Measurements from ENCODE around the gene FAM209A. TPM values are rescaled to one million over a fixed set of nuclear protein-coding genes. Genes with fewer than 3 reads are reported as not detected.
"Not testable (repeated sequence)": the region's sequence is repeated elsewhere in the genome, so short reads cannot be mapped to it uniquely, and the experiment has no call there.

Gene FAM209A
- total RNA-seq (0.14 TPM), polyA plus RNA-seq (0.62 TPM)
- long read RNA-seq, donor 1 = 0 reads
- long read RNA-seq, donor 2 = 0 reads
- long read RNA-seq, donor 3 = 0 reads
- long read RNA-seq, donor 4 = 0 reads
- long read RNA-seq, donor 5 = 0 reads
- long read RNA-seq, donor 6 = 0 reads
- long read RNA-seq, donor 7 = 0 reads
- long read RNA-seq, donor 8 = 0 reads
- long read RNA-seq, donor 9 = 0 reads
- long read RNA-seq, donor 10 = 0 reads

GRCh38 chr20:56524444-56524843 lies at the start of gene FAM209A:
FAM209A (plus strand) TSS chr20:56524744; CDS start chr20:56524809, 65 bp downstream.
- peaks cover 10 to 14% of the 10 kb centered on the region in 2 donors for H3K36me3 ChIP-seq (ENCODE audit: control insufficient read depth in 2 of 2, insufficient read depth in 2 of 2, low read length in 1 of 2)
- peaks cover 8 to 13% of the 10 kb centered on the region in 2 donors for H3K9me3 ChIP-seq (ENCODE audit: control insufficient read depth in 2 of 2, insufficient read depth in 1 of 2, low read length in 1 of 2)
- not testable (repeated sequence) for H3K4me3 ChIP-seq (ENCODE audit: low read length in 2 of 2); DNase-seq (ENCODE audit: low read depth in 6 of 9, low spot score in 9 of 9); H3K27me3 ChIP-seq (ENCODE audit: control insufficient read depth in 2 of 2, insufficient read depth in 1 of 2, low read length in 1 of 2); H3K4me1 ChIP-seq (ENCODE audit: control insufficient read depth in 2 of 2, insufficient read depth in 2 of 2, low read length in 2 of 2); H3K27ac ChIP-seq (ENCODE audit: low read depth in 1 of 2, low read length in 1 of 2)
- WGBS = 95% methylated on average over 7 of the region's 7 CpGs

- Histone ChIP-seq H3K9me3 (ENCODE audit: control insufficient read depth in 2 of 2, insufficient read depth in 1 of 2, low read length in 1 of 2) (no peaks in the 10 kb centered on the region), H3K4me3 (ENCODE audit: low read length in 2 of 2) (no peak overlapping the region), H3K4me1 (ENCODE audit: control insufficient read depth in 2 of 2, insufficient read depth in 2 of 2, low read length in 2 of 2) (peaks cover 0 to 4% of the 10 kb centered on the region in 2 donors), H3K27me3 (ENCODE audit: control insufficient read depth in 2 of 2, insufficient read depth in 1 of 2, low read length in 1 of 2) (no peaks in the 10 kb centered on the region), H3K27ac (ENCODE audit: low read depth in 1 of 2, low read length in 1 of 2) (peak overlapping the region in 1 of 2 donors; percentile 58), H3K36me3 (ENCODE audit: control insufficient read depth in 2 of 2, insufficient read depth in 2 of 2, low read length in 1 of 2) (peaks cover 37 to 70% of the 10 kb centered on the region in 2 donors)
- DNase-seq (ENCODE audit: low read depth in 6 of 9, low spot score in 9 of 9) = peak in 3 of 9 donors; percentile 8 to 47 (median 28)
- 13% methylated on average over 7 of the region's 7 CpGs for whole genome bisulfite sequencing
Measured at GRCh38 chr20:56483970-56484369, 40.6 kb upstream of the FAM209A start.

- 95% methylated on average over 11 of the region's 11 CpGs for WGBS
- H3K36me3 ChIP-seq (ENCODE audit: control insufficient read depth in 2 of 2, insufficient read depth in 2 of 2, low read length in 1 of 2) = peaks cover 36 to 69% of the 10 kb centered on the region in 2 donors
- peaks cover 0 to 4% of the 10 kb centered on the region in 2 donors for H3K4me1 ChIP-seq (ENCODE audit: control insufficient read depth in 2 of 2, insufficient read depth in 2 of 2, low read length in 2 of 2)
- H3K9me3 ChIP-seq (ENCODE audit: control insufficient read depth in 2 of 2, insufficient read depth in 1 of 2, low read length in 1 of 2) = no peaks in the 10 kb centered on the region
- no peaks in the 10 kb centered on the region for H3K27me3 ChIP-seq (ENCODE audit: control insufficient read depth in 2 of 2, insufficient read depth in 1 of 2, low read length in 1 of 2)
- no peak overlapping the region for H3K27ac ChIP-seq (ENCODE audit: low read depth in 1 of 2, low read length in 1 of 2)
- DNase-seq (ENCODE audit: low read depth in 6 of 9, low spot score in 9 of 9) = no peak
- no peak overlapping the region for H3K4me3 ChIP-seq (ENCODE audit: low read length in 2 of 2)
Measured at GRCh38 chr20:56487216-56487615, 37.3 kb upstream of the FAM209A start.

- H3K27ac ChIP-seq (ENCODE audit: low read depth in 1 of 2, low read length in 1 of 2) = no peak overlapping the region
- DNase-seq (ENCODE audit: low read depth in 6 of 9, low spot score in 9 of 9) = no peak
Measured at GRCh38 chr20:56488566-56488965, 36.0 kb upstream of the FAM209A start.

GRCh38 chr20:56501116-56501515 lies 23.4 kb upstream of the FAM209A start:
- no peak overlapping the region for H3K27ac ChIP-seq (ENCODE audit: low read depth in 1 of 2, low read length in 1 of 2)
- H3K4me3 ChIP-seq (ENCODE audit: low read length in 2 of 2) = no peak overlapping the region
- H3K27me3 ChIP-seq (ENCODE audit: control insufficient read depth in 2 of 2, insufficient read depth in 1 of 2, low read length in 1 of 2) = no peaks in the 10 kb centered on the region
- 100% methylated on average over 1 of the region's 1 CpG for WGBS
- peaks cover 0 to 9% of the 10 kb centered on the region in 2 donors for H3K4me1 ChIP-seq (ENCODE audit: control insufficient read depth in 2 of 2, insufficient read depth in 2 of 2, low read length in 2 of 2)
- no peaks in the 10 kb centered on the region for H3K9me3 ChIP-seq (ENCODE audit: control insufficient read depth in 2 of 2, insufficient read depth in 1 of 2, low read length in 1 of 2)
- H3K36me3 ChIP-seq (ENCODE audit: control insufficient read depth in 2 of 2, insufficient read depth in 2 of 2, low read length in 1 of 2) = peaks cover 11 to 12% of the 10 kb centered on the region in 2 donors
- DNase-seq (ENCODE audit: low read depth in 6 of 9, low spot score in 9 of 9) = no peak

More at GRCh38 chr20:56488566-56488965, 36.0 kb upstream of the FAM209A start:
- no peaks in the 10 kb centered on the region for H3K27me3 ChIP-seq (ENCODE audit: control insufficient read depth in 2 of 2, insufficient read depth in 1 of 2, low read length in 1 of 2)
- H3K4me1 ChIP-seq (ENCODE audit: control insufficient read depth in 2 of 2, insufficient read depth in 2 of 2, low read length in 2 of 2) = no peaks in the 10 kb centered on the region
- H3K9me3 ChIP-seq (ENCODE audit: control insufficient read depth in 2 of 2, insufficient read depth in 1 of 2, low read length in 1 of 2) = no peaks in the 10 kb centered on the region
- no peak overlapping the region for H3K4me3 ChIP-seq (ENCODE audit: low read length in 2 of 2)
- H3K36me3 ChIP-seq (ENCODE audit: control insufficient read depth in 2 of 2, insufficient read depth in 2 of 2, low read length in 1 of 2) = peaks cover 43 to 77% of the 10 kb centered on the region in 2 donors
- WGBS = over 99% methylated on average over 5 of the region's 5 CpGs

GRCh38 chr20:56503916-56504315 lies 20.6 kb upstream of the FAM209A start:
- Histone ChIP-seq H3K4me1 (ENCODE audit: control insufficient read depth in 2 of 2, insufficient read depth in 2 of 2, low read length in 2 of 2) (peaks cover 0 to 9% of the 10 kb centered on the region in 2 donors), H3K27ac (ENCODE audit: low read depth in 1 of 2, low read length in 1 of 2) (no peak overlapping the region), H3K27me3 (ENCODE audit: control insufficient read depth in 2 of 2, insufficient read depth in 1 of 2, low read length in 1 of 2) (no peaks in the 10 kb centered on the region), H3K36me3 (ENCODE audit: control insufficient read depth in 2 of 2, insufficient read depth in 2 of 2, low read length in 1 of 2) (peaks cover 8 to 15% of the 10 kb centered on the region in 2 donors), H3K9me3 (ENCODE audit: control insufficient read depth in 2 of 2, insufficient read depth in 1 of 2, low read length in 1 of 2) (no peaks in the 10 kb centered on the region), H3K4me3 (ENCODE audit: low read length in 2 of 2) (no peak overlapping the region)
- DNase-seq (ENCODE audit: low read depth in 6 of 9, low spot score in 9 of 9) = no peak
- WGBS = 97% methylated on average over 8 of the region's 8 CpGs

- Histone ChIP-seq H3K27me3 (ENCODE audit: control insufficient read depth in 2 of 2, insufficient read depth in 1 of 2, low read length in 1 of 2) (no peaks in the 10 kb centered on the region), H3K9me3 (ENCODE audit: control insufficient read depth in 2 of 2, insufficient read depth in 1 of 2, low read length in 1 of 2) (no peaks in the 10 kb centered on the region), H3K27ac (ENCODE audit: low read depth in 1 of 2, low read length in 1 of 2) (no peak overlapping the region), H3K4me3 (ENCODE audit: low read length in 2 of 2) (no peak overlapping the region), H3K4me1 (ENCODE audit: control insufficient read depth in 2 of 2, insufficient read depth in 2 of 2, low read length in 2 of 2) (peaks cover 0 to 9% of the 10 kb centered on the region in 2 donors), H3K36me3 (ENCODE audit: control insufficient read depth in 2 of 2, insufficient read depth in 2 of 2, low read length in 1 of 2) (peaks cover 8 to 15% of the 10 kb centered on the region in 2 donors)
- WGBS = 84% methylated on average over 9 of the region's 9 CpGs
- DNase-seq (ENCODE audit: low read depth in 6 of 9, low spot score in 9 of 9) = peak in 6 of 9 donors; percentile 6 to 45 (median 19)
Measured at GRCh38 chr20:56504373-56505005, 20.1 kb upstream of the FAM209A start.

- no peak overlapping the region for H3K27ac ChIP-seq (ENCODE audit: low read depth in 1 of 2, low read length in 1 of 2)
- 77% methylated on average over 3 of the region's 3 CpGs for WGBS
- H3K36me3 ChIP-seq (ENCODE audit: control insufficient read depth in 2 of 2, insufficient read depth in 2 of 2, low read length in 1 of 2) = peaks cover 8 to 15% of the 10 kb centered on the region in 2 donors
- no peak overlapping the region for H3K4me3 ChIP-seq (ENCODE audit: low read length in 2 of 2)
- H3K9me3 ChIP-seq (ENCODE audit: control insufficient read depth in 2 of 2, insufficient read depth in 1 of 2, low read length in 1 of 2) = no peaks in the 10 kb centered on the region
- H3K27me3 ChIP-seq (ENCODE audit: control insufficient read depth in 2 of 2, insufficient read depth in 1 of 2, low read length in 1 of 2) = no peaks in the 10 kb centered on the region
- peaks cover 0 to 9% of the 10 kb centered on the region in 2 donors for H3K4me1 ChIP-seq (ENCODE audit: control insufficient read depth in 2 of 2, insufficient read depth in 2 of 2, low read length in 2 of 2)
- no peak for DNase-seq (ENCODE audit: low read depth in 6 of 9, low spot score in 9 of 9)
Measured at GRCh38 chr20:56506103-56506502, 18.4 kb upstream of the FAM209A start.

- Histone ChIP-seq H3K4me3 (ENCODE audit: low read length in 2 of 2) (no peak overlapping the region), H3K36me3 (ENCODE audit: control insufficient read depth in 2 of 2, insufficient read depth in 2 of 2, low read length in 1 of 2) (peaks cover 17 to 31% of the 10 kb centered on the region in 2 donors), H3K27me3 (ENCODE audit: control insufficient read depth in 2 of 2, insufficient read depth in 1 of 2, low read length in 1 of 2) (no peaks in the 10 kb centered on the region), H3K9me3 (ENCODE audit: control insufficient read depth in 2 of 2, insufficient read depth in 1 of 2, low read length in 1 of 2) (no peaks in the 10 kb centered on the region), H3K27ac (ENCODE audit: low read depth in 1 of 2, low read length in 1 of 2) (no peak overlapping the region), H3K4me1 (ENCODE audit: control insufficient read depth in 2 of 2, insufficient read depth in 2 of 2, low read length in 2 of 2) (no peaks in the 10 kb centered on the region)
- DNase-seq (ENCODE audit: low read depth in 6 of 9, low spot score in 9 of 9) = no peak
- 97% methylated on average over 10 of the region's 10 CpGs for WGBS
Measured at GRCh38 chr20:56511926-56512325, 12.6 kb upstream of the FAM209A start.

Measured in thymus (tissue), 14 donors.